HCT116 (cell line): ENCODE data around the gene TMEM81. TPM values are rescaled to one million over a fixed set of nuclear protein-coding genes. Genes with fewer than 3 reads are reported as not detected.

Experiments
- ATAC-seq: fragments of 200-7000 bp; cut with Tn5 transposase; 2 replicates; pipeline ENCODE4 v1.9.1; 2020; ENCODE audit warnings: mild to moderate bottlenecking, moderate library complexity
- BruUV-seq: library from RNA; stranded (reverse); fragments of 400-500 nt; replicated peaks from 2 replicates; lab custom pipeline; 2021; lab: Mats Ljungman, UMichigan
- CTCF ChIA-PET: fragments of 300-600 bp; sonication (Branson Sonifier 250); formaldehyde crosslinking; loops from one replicate; lab custom pipeline; 2021; ENCODE audit warnings: antibody characterized with exemption; lab: Charles Lee
- POLR2A ChIA-PET: fragments of 300-600, 350-600 bp; sonication (Branson Sonifier 250); formaldehyde crosslinking; loops from one replicate; lab custom pipeline; 2021; ENCODE audit warnings: antibody characterized with exemption; lab: Charles Lee
- RAD21 ChIA-PET, 2 experiments: fragments of 300-600 bp; sonication (Branson Sonifier 250); formaldehyde crosslinking; loops; one replicate each; lab custom pipeline; 2023; ENCODE audit warnings: low total read pairs in 2 of 2; ENCODE audit not compliant: uncharacterized antibody in 2 of 2, unreplicated experiment in 2 of 2, low non-redundant PET in 1 of 2; lab: Charles Lee
- DNase-seq: peaks from one replicate; pipeline ENCODE4 v3.0.0-alpha.2; 2010; ENCODE audit warnings: low read depth, low spot score
- H2AFZ ChIP-seq: fragments of 200-600 bp; shearing (Covaris generic), sonication (generic); 2 replicates; pipeline ENCODE4 v1.6.1; 2017; ENCODE audit warnings: low read depth, mixed run types, mixed read lengths, antibody characterized with exemption, low read length; ENCODE audit not compliant: poor library complexity, severe bottlenecking
- H3K27ac ChIP-seq: 2 replicates; pipeline ENCODE4 v1.5.1; 2012; ENCODE audit warnings: low read depth, low read length
- H3K27me3 ChIP-seq: fragments of 200-600 bp; sonication (generic); 2 replicates; pipeline ENCODE4 v1.6.1; 2016; ENCODE audit warnings: mixed run types, low read length, mixed read lengths; ENCODE audit not compliant: insufficient read depth
- H3K36me3 ChIP-seq, 2 experiments: fragments of 200-500 bp in 1 of 2; fragments of 200-600 bp in 1 of 2; sonication (Bioruptor generic) in 1 of 2; sonication (generic) in 1 of 2; 2 replicates each; pipeline versions ENCODE4 v1.5.1 to v1.6.1; 2014 to 2016; ENCODE audit warnings: low read length in 2 of 2, inconsistent platforms in 1 of 2, mixed read lengths in 1 of 2, mixed run types in 1 of 2; ENCODE audit not compliant: insufficient read depth in 2 of 2, control insufficient read depth in 1 of 2
- H3K4me1 ChIP-seq, 2 experiments: fragments of 200-600 bp in 1 of 2; sonication (generic) in 1 of 2; 2 replicates each; pipeline versions ENCODE4 v1.5.1 to v1.6.1; 2012 to 2017; ENCODE audit warnings: low read length in 2 of 2, inconsistent platforms in 1 of 2, mild to moderate bottlenecking in 1 of 2, mixed read lengths in 1 of 2, mixed run types in 1 of 2, moderate library complexity in 1 of 2; ENCODE audit not compliant: insufficient read depth in 2 of 2, control insufficient read depth in 1 of 2
- H3K4me2 ChIP-seq: fragments of 200-600 bp; sonication (generic); 2 replicates; pipeline ENCODE4 v1.6.1; 2017; ENCODE audit warnings: mixed run types, low read length, mixed read lengths
- H3K4me3 ChIP-seq, 2 experiments: fragments of 200-600 bp in 1 of 2; sonication (generic) in 1 of 2; replicated peaks in 1 of 2; 2 replicates each; pipeline ENCODE4 v1.5.1; 2011 to 2016; ENCODE audit warnings: low read length in 2 of 2, control low read depth in 1 of 2, low read depth in 1 of 2, mild to moderate bottlenecking in 1 of 2, mixed read lengths in 1 of 2, mixed run types in 1 of 2
- H3K79me2 ChIP-seq: fragments of 200-600 bp; sonication (generic); 2 replicates; pipeline ENCODE4 v1.6.1; 2017; ENCODE audit warnings: mild to moderate bottlenecking, mixed run types, low read length, moderate library complexity, mixed read lengths; ENCODE audit not compliant: insufficient read depth
- H3K9ac ChIP-seq: fragments of 200-600 bp; sonication (generic); 2 replicates; pipeline ENCODE4 v1.6.1; 2016; ENCODE audit warnings: low read length, mixed read lengths
- H3K9me2 ChIP-seq: fragments of 200-600 bp; sonication (generic), shearing (Covaris generic); 2 replicates; pipeline ENCODE4 v1.6.1; 2017; ENCODE audit warnings: mixed run types, mild to moderate bottlenecking, moderate library complexity; ENCODE audit not compliant: insufficient read depth
- H3K9me3 ChIP-seq, 2 experiments: fragments of 200-500 bp in 1 of 2; fragments of 200-600 bp in 1 of 2; sonication (Bioruptor generic) in 1 of 2; sonication (generic) in 1 of 2; 2 replicates each; pipeline ENCODE4 v1.6.1; 2014 to 2017; ENCODE audit warnings: low read length in 2 of 2, mixed read lengths in 2 of 2, inconsistent platforms in 1 of 2, low read depth in 1 of 2, mild to moderate bottlenecking in 1 of 2, mixed run types in 1 of 2, moderate library complexity in 1 of 2; ENCODE audit not compliant: control insufficient read depth in 1 of 2, insufficient read depth in 1 of 2
- H4K20me1 ChIP-seq: fragments of 200-600 bp; sonication (generic), shearing (Covaris generic); 2 replicates; pipeline ENCODE4 v1.6.1; 2017; ENCODE audit warnings: mixed run types, mild to moderate bottlenecking, moderate library complexity; ENCODE audit not compliant: insufficient read depth
- ATF3 ChIP-seq: IDR thresholded peaks from 2 replicates; pipeline ENCODE4 v1.6.1; 2012
- CBX3 ChIP-seq: IDR thresholded peaks from 2 replicates; pipeline ENCODE4 v1.6.1; 2012; ENCODE audit warnings: low read depth
- EZH2 ChIP-seq: fragments of 200-600 bp; sonication (generic); IDR thresholded peaks from 2 replicates; pipeline ENCODE4 v1.6.1; 2017; ENCODE audit warnings: antibody characterized with exemption, mixed run types
- EZH2phosphoT487 ChIP-seq: fragments of 200-600 bp; IDR thresholded peaks from 2 replicates; pipeline ENCODE4 v1.6.1; 2018; ENCODE audit warnings: antibody characterized with exemption, borderline replicate concordance
- JUND ChIP-seq: IDR thresholded peaks from 2 replicates; pipeline ENCODE4 v1.6.1; 2012
- POLR2A ChIP-seq: IDR thresholded peaks from 2 replicates; pipeline ENCODE4 v1.7.0; 2011; ENCODE audit warnings: borderline replicate concordance; ENCODE audit not compliant: insufficient read depth, insufficient read length; ENCODE audit errors: extremely low read depth
- REST ChIP-seq: IDR thresholded peaks from 2 replicates; pipeline ENCODE4 v1.6.1; 2012; ENCODE audit warnings: low read depth
- SRF ChIP-seq: IDR thresholded peaks from 2 replicates; pipeline ENCODE4 v1.6.1; 2012; ENCODE audit warnings: low read depth
- YY1 ChIP-seq: IDR thresholded peaks from 2 replicates; pipeline ENCODE4 v1.6.1; 2011; ENCODE audit warnings: low read length, low read depth, moderate library complexity, mild to moderate bottlenecking; ENCODE audit not compliant: insufficient replicate concordance; ENCODE audit errors: extremely low read depth
- ZBTB33 ChIP-seq: IDR thresholded peaks from 2 replicates; pipeline ENCODE4 v1.6.1; 2011; ENCODE audit warnings: mild to moderate bottlenecking, low read length, moderate library complexity; ENCODE audit not compliant: insufficient replicate concordance; ENCODE audit errors: extremely low read depth
- ZFX ChIP-seq: fragments of 450-650 bp; IDR thresholded peaks from 2 replicates; pipeline ENCODE4 v1.6.1; 2017
- ZNF274 ChIP-seq: fragments of 200-500 bp; sonication (Bioruptor generic); IDR thresholded peaks from 2 replicates; pipeline ENCODE4 v1.6.1; 2014; ENCODE audit warnings: mild to moderate bottlenecking, low read depth, low read length, inconsistent platforms
- intact Hi-C: fragments of 100-400 bp; cut with micrococcal nuclease; formaldehyde crosslinking; loops from 2 replicates; pipeline ENCODE4 v1.10.0; 2022
- total RNA-seq: library from RNA; stranded (reverse); gene quantifications from one replicate; pipeline ENCODE4 v1.2.1, GENCODE V29; 2021; ENCODE audit not compliant: unreplicated experiment
- TF ChIP-seq, protein P1 (sequence below): IDR thresholded peaks from 2 replicates; pipeline ENCODE4 v1.6.1; 2012

Gene TMEM81
- total RNA-seq, 1 experiment from 2014 or later: 4.9 TPM

DNA sequence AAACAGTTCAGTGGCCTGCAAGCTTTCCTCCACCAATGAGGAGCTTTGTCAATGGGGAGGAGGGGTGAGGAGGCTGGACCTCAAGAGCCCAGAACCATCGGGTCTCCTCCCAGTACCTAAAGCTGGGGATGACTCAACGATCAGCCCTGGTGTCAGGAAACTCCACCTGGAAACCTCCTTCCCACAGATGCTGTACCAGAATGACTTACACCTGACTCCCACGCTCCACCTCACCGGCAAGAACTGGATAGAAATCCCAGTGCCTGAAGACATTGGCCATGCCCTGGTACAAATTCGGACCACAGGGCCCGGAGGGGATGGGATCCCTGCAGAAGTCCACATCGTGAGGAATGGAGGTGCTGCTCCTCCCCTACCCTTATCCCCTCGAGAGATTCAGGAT lies 11.4 kb downstream of the TMEM81 start (continued):
- TF ChIP-seq ZBTB33: no peak
- TF ChIP-seq ZFX: no peak
- TF ChIP-seq CBX3: no peak
- TF ChIP-seq EZH2phosphoT487: no peak
- no peak for TF ChIP-seq JUND
- no peak for TF ChIP-seq ZNF274
- TF ChIP-seq SRF: no peak
- TF ChIP-seq YY1: no peak

DNA sequence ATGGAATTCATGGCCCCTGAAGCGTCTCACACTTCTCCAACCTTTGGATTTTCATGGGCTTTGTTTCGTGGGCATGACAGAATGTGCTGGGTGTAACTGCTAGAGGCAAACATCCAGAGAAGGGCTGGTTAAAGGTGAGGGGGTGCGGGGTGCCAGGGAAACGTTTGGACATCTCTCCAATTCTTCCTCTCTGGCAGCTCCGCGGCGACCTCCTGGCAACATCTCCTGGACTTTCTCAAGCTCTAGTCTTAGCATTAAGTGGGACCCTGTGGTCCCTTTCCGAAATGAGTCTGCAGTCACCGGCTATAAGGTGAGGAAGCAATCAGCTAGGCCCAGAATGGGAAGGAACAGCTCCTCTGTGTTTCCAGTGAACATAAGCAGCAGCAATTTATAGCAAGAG lies 12.0 kb downstream of the TMEM81 start:
- ChIA-PET POLR2A (no interaction called here), CTCF (interaction anchor here (0.6 kb wide), 1 partner anchor 11 kb away, joined by 3 read pairs; no protein-coding TSS in a partner anchor), RAD21 (no interaction called here)
- Histone ChIP-seq H3K4me2 (no peak overlapping the region), H3K4me3 (no peak overlapping the region), H3K27ac (no peak overlapping the region), H3K9me3 (no peaks in the 10 kb centered on the region), H2AFZ (no peak overlapping the region), H3K27me3 (no peaks in the 10 kb centered on the region), H3K9me2 (no peaks in the 10 kb centered on the region), H3K9ac (no peak overlapping the region), H4K20me1 (no peaks in the 10 kb centered on the region), H3K36me3 (no peaks in the 10 kb centered on the region), H3K4me1 (no peaks in the 10 kb centered on the region), H3K79me2 (no peaks in the 10 kb centered on the region)
- DNase-seq: no peak
- no TSS peak for BruUV-seq
- ATAC-seq: no peak
- intact Hi-C loops: no loop called here
- TF ChIP-seq, protein P1, sequence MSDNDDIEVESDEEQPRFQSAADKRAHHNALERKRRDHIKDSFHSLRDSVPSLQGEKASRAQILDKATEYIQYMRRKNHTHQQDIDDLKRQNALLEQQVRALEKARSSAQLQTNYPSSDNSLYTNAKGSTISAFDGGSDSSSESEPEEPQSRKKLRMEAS: no peak
- no peak for TF ChIP-seq POLR2A
- TF ChIP-seq ATF3: no peak
- TF ChIP-seq EZH2: no peak
- no peak for TF ChIP-seq YY1
- no peak for TF ChIP-seq ZFX
- TF ChIP-seq REST: no peak
- TF ChIP-seq EZH2phosphoT487: no peak
